Endodermal cell (in vitro differentiated cells): ENCODE measurements around the gene ACP7. TPM values are rescaled to one million over a fixed set of nuclear protein-coding genes. Genes with fewer than 3 reads are reported as not detected.
"Not testable (repeated sequence)": the region's sequence is repeated elsewhere in the genome, so short reads cannot be mapped to it uniquely, and the experiment has no call there.

Source experiments
- DNase-seq: peaks from one replicate; pipeline ENCODE4 v3.0.0-alpha.2; 2017
- H3K27ac ChIP-seq: 2 replicates; pipeline ENCODE4 v1.5.1; 2013; ENCODE audit warnings: mild to moderate bottlenecking, low read depth, low read length, moderate library complexity
- H3K27me3 ChIP-seq: 2 replicates; pipeline ENCODE4 v1.6.1; 2013; ENCODE audit warnings: mild to moderate bottlenecking, low read length, moderate library complexity; ENCODE audit not compliant: insufficient read depth, control insufficient read depth, poor library complexity, severe bottlenecking
- H3K36me3 ChIP-seq: 2 replicates; pipeline ENCODE4 v1.7.0; 2013; ENCODE audit warnings: mild to moderate bottlenecking, low read length, moderate library complexity; ENCODE audit not compliant: control insufficient read depth, insufficient read depth
- H3K4me1 ChIP-seq: one replicate; pipeline ENCODE4 v1.7.0; 2013; ENCODE audit warnings: low read length; ENCODE audit not compliant: control insufficient read depth, insufficient read depth
- H3K4me3 ChIP-seq: 2 replicates; pipeline ENCODE4 v1.5.1; 2013; ENCODE audit warnings: mild to moderate bottlenecking, low read length, moderate library complexity
- H3K9ac ChIP-seq: 2 replicates; pipeline ENCODE4 v1.6.1; 2013; ENCODE audit warnings: mild to moderate bottlenecking, low read length, moderate library complexity; ENCODE audit not compliant: poor library complexity, severe bottlenecking; ENCODE audit errors: extremely low read depth
- H3K9me3 ChIP-seq: 2 replicates; pipeline ENCODE4 v1.6.1; 2013; ENCODE audit warnings: mild to moderate bottlenecking, low read length, moderate library complexity; ENCODE audit not compliant: control insufficient read depth
- H3K27ac Mint-ChIP-seq: 2 replicates; pipeline ENCODE4 v1.8.0; 2020; ENCODE audit warnings: mixed read lengths
- H3K27me3 Mint-ChIP-seq: 2 replicates; pipeline ENCODE4 v1.8.0; 2021; ENCODE audit warnings: mild to moderate bottlenecking, mixed read lengths; ENCODE audit not compliant: insufficient read depth
- H3K36me3 Mint-ChIP-seq: 2 replicates; pipeline ENCODE4 v1.8.0; 2020; ENCODE audit warnings: low read depth, mixed read lengths
- H3K4me1 Mint-ChIP-seq: 2 replicates; pipeline ENCODE4 v1.8.0; 2020; ENCODE audit warnings: mixed read lengths
- H3K4me3 Mint-ChIP-seq: 2 replicates; pipeline ENCODE4 v1.8.0; 2020; ENCODE audit warnings: mild to moderate bottlenecking, moderate library complexity, mixed read lengths
- H3K9me3 Mint-ChIP-seq: 2 replicates; pipeline ENCODE4 v1.8.0; 2020; ENCODE audit warnings: mild to moderate bottlenecking, mixed read lengths
- CTCF ChIP-seq: fragments of 200-600 bp; sonication (generic); conservative IDR thresholded peaks from 2 replicates; pipeline ENCODE4 v1.5.0; 2021; ENCODE audit warnings: antibody characterized with exemption, mild to moderate bottlenecking
- WGBS, 2 experiments: methylation state at CpG; one replicate each; pipeline versions ENCODE4 v1.1.5 to v1.1.7; 2013; ENCODE audit warnings: missing lambda C conversion rate in 2 of 2, mixed read lengths in 1 of 2; ENCODE audit not compliant: insufficient coverage in 1 of 2, insufficient read length in 1 of 2; 5-methylcytosine and 5-hydroxymethylcytosine counted together
- total RNA-seq, 2 donors: library from RNA; stranded (reverse); fragmentation: NEBNext Ultra II Directional in 1 of 2; extraction: Animal tissue kit (Norgen Biotek cat#: 25700) in 1 of 2; gene quantifications; 2 replicates in 1 of 2; 3 replicates in 1 of 2; pipeline ENCODE4 v1.2.1, GENCODE V29; 2021

ACP7 gene
- total RNA-seq, 2 donors from 2014 or later = 0.29 TPM; not detected in 1

- H3K36me3 Mint-ChIP-seq = no peaks in the 10 kb centered on the region
- TF ChIP-seq CTCF = no peak
- peaks cover 6% of the 10 kb centered on the region for H3K9me3 Mint-ChIP-seq
- no peak for DNase-seq
- no peak overlapping the region for H3K4me3 Mint-ChIP-seq
- H3K4me1 Mint-ChIP-seq = peaks cover 3% of the 10 kb centered on the region
- Histone ChIP-seq H3K27me3 (no peaks in the 10 kb centered on the region), H3K36me3 (no peaks in the 10 kb centered on the region), H3K27ac (no peak overlapping the region), H3K9me3 (no peaks in the 10 kb centered on the region), H3K4me3 (no peak overlapping the region), H3K9ac (no peak overlapping the region), H3K4me1 (no peaks in the 10 kb centered on the region)
- H3K27me3 Mint-ChIP-seq = peaks cover 16% of the 10 kb centered on the region
- H3K27ac Mint-ChIP-seq = no peak overlapping the region
- WGBS, 2 experiments = 81 to 84% methylated on average over 2 of the region's 3 CpGs
Measured at GRCh38 chr19:39065928-39066327, 18.2 kb upstream of the ACP7 start.

GRCh38 chr19:39067104-39067503 lies 17.1 kb upstream of the ACP7 start:
- H3K27ac Mint-ChIP-seq = no peak overlapping the region
- WGBS, 2 experiments = 91 to 93% methylated on average over 4 of the region's 4 CpGs

GRCh38 chr19:39068259-39068658 lies 15.9 kb upstream of the ACP7 start:
- DNase-seq, H3K27me3 ChIP-seq, H3K9me3 ChIP-seq, H3K4me3 Mint-ChIP-seq, H3K9ac ChIP-seq, H3K27ac ChIP-seq, H3K4me1 Mint-ChIP-seq, H3K9me3 Mint-ChIP-seq, H3K4me1 ChIP-seq, H3K4me3 ChIP-seq, H3K36me3 ChIP-seq, H3K27ac Mint-ChIP-seq, H3K36me3 Mint-ChIP-seq: not testable (repeated sequence)
- 90 to 91% methylated on average over 5 to 6 of the region's 6 CpGs for WGBS, 2 experiments
- peaks cover 14% of the 10 kb centered on the region for H3K27me3 Mint-ChIP-seq

More at GRCh38 chr19:39067104-39067503, 17.1 kb upstream of the ACP7 start:
- no peak overlapping the region for H3K4me3 ChIP-seq
- H3K9me3 ChIP-seq = no peaks in the 10 kb centered on the region
- Mint-ChIP-seq H3K4me3 (no peak overlapping the region), H3K9me3 (peaks cover 6% of the 10 kb centered on the region), H3K4me1 (peaks cover 5% of the 10 kb centered on the region), H3K36me3 (no peaks in the 10 kb centered on the region), H3K27me3 (peaks cover 14% of the 10 kb centered on the region)
- no peaks in the 10 kb centered on the region for H3K4me1 ChIP-seq
- H3K36me3 ChIP-seq = no peaks in the 10 kb centered on the region
- H3K27ac ChIP-seq = no peak overlapping the region
- no peaks in the 10 kb centered on the region for H3K27me3 ChIP-seq
- DNase-seq = no peak
- no peak for TF ChIP-seq CTCF
- H3K9ac ChIP-seq = no peak overlapping the region

- Histone ChIP-seq H3K27ac (no peak overlapping the region), H3K27me3 (no peaks in the 10 kb centered on the region), H3K36me3 (no peaks in the 10 kb centered on the region), H3K9ac (no peak overlapping the region), H3K4me3 (no peak overlapping the region), H3K9me3 (no peaks in the 10 kb centered on the region), H3K4me1 (no peaks in the 10 kb centered on the region)
- Mint-ChIP-seq H3K27ac (no peak overlapping the region), H3K9me3 (peaks cover 6% of the 10 kb centered on the region), H3K27me3 (peaks cover 14% of the 10 kb centered on the region), H3K36me3 (no peaks in the 10 kb centered on the region), H3K4me1 (peaks cover 5% of the 10 kb centered on the region), H3K4me3 (no peak overlapping the region)
- TF ChIP-seq CTCF = no peak
- 81 to 89% methylated on average over 3 to 5 of the region's 5 CpGs for WGBS, 2 experiments
- DNase-seq = no peak
Measured at GRCh38 chr19:39070888-39071287, 13.3 kb upstream of the ACP7 start.
